IMR-90 (cell line): ENCODE measurements around the gene CENPS. TPM values are rescaled to one million over a fixed set of nuclear protein-coding genes. Genes with fewer than 3 reads are reported as not detected.

Source experiments
- ATAC-seq: fragments of 200-7000 bp; cut with Tn5 transposase; 2 replicates; pipeline ENCODE4 v1.9.1; 2020; ENCODE audit warnings: low read depth, mild to moderate bottlenecking, moderate library complexity
- BruUV-seq: library from RNA; stranded (reverse); fragments of 400-500 nt; replicated peaks from 2 replicates; lab custom pipeline; 2021; lab: Mats Ljungman, UMichigan
- CTCF ChIA-PET: fragments of 300-600 bp; formaldehyde crosslinking; extraction: SDS; loops from one replicate; lab custom pipeline; 2021; ENCODE audit warnings: antibody characterized with exemption; lab: Yijun Ruan, JAX
- POLR2A ChIA-PET: fragments of 300-600 bp; sonication (Branson Sonifier 250); formaldehyde crosslinking; loops from one replicate; lab custom pipeline; 2022; ENCODE audit warnings: antibody characterized with exemption; ENCODE audit not compliant: unreplicated experiment; lab: Charles Lee
- DNase-seq: peaks from one replicate; pipeline ENCODE4 v3.0.0; 2013
- H2AFZ ChIP-seq: replicated peaks from 2 replicates; pipeline ENCODE3; 2013; ENCODE audit warnings: low read length, mild to moderate bottlenecking; ENCODE audit not compliant: poor library complexity
- H2AK5ac ChIP-seq: 2 replicates; pipeline ENCODE4 v1.6.1; 2013; ENCODE audit warnings: low read depth, low read length, inconsistent platforms
- H2AK9ac ChIP-seq: replicated peaks from 2 replicates; pipeline ENCODE3; 2013; ENCODE audit warnings: mild to moderate bottlenecking, low read depth, low read length, moderate library complexity; ENCODE audit not compliant: poor library complexity
- H2BK120ac ChIP-seq: 2 replicates; pipeline ENCODE4 v1.6.1; 2013; ENCODE audit warnings: low read depth, low read length, inconsistent platforms
- H2BK15ac ChIP-seq: 3 replicates; pipeline ENCODE4 v1.6.1; 2013; ENCODE audit warnings: low read depth, low read length, inconsistent platforms
- H2BK20ac ChIP-seq: 2 replicates; pipeline ENCODE4 v1.6.1; 2013; ENCODE audit warnings: low read depth, mild to moderate bottlenecking, inconsistent platforms, low read length, moderate library complexity
- H2BK5ac ChIP-seq: 2 replicates; pipeline ENCODE4 v1.6.1; 2013; ENCODE audit warnings: mild to moderate bottlenecking, low read depth, low read length, inconsistent platforms; ENCODE audit not compliant: poor library complexity, severe bottlenecking
- H3K14ac ChIP-seq: replicated peaks from 2 replicates; pipeline ENCODE4 v1.6.1; 2013; ENCODE audit warnings: low read depth, low read length, inconsistent platforms
- H3K18ac ChIP-seq: 2 replicates; pipeline ENCODE4 v1.6.1; 2013; ENCODE audit warnings: low read depth, low read length, control low read depth
- H3K23ac ChIP-seq: 2 replicates; pipeline ENCODE4 v1.6.1; 2013; ENCODE audit warnings: low read depth, low read length, inconsistent platforms
- H3K27ac ChIP-seq: 2 replicates; pipeline ENCODE4 v1.5.1; 2013; ENCODE audit warnings: mild to moderate bottlenecking, control low read depth, low read length; ENCODE audit not compliant: insufficient read depth
- H3K27me3 ChIP-seq: 2 replicates; pipeline ENCODE4 v1.6.1; 2013; ENCODE audit warnings: low read length; ENCODE audit not compliant: control insufficient read depth, insufficient read depth
- H3K36me3 ChIP-seq: 2 replicates; pipeline ENCODE4 v1.6.1; 2013; ENCODE audit warnings: low read length, mixed read lengths; ENCODE audit not compliant: control insufficient read depth, insufficient read depth
- H3K4ac ChIP-seq: 2 replicates; pipeline ENCODE4 v1.6.1; 2013; ENCODE audit warnings: low read depth, low read length, inconsistent platforms
- H3K4me1 ChIP-seq: 2 replicates; pipeline ENCODE4 v1.6.1; 2013; ENCODE audit warnings: low read length, mixed read lengths; ENCODE audit not compliant: control insufficient read depth, insufficient read depth
- H3K4me2 ChIP-seq: 2 replicates; pipeline ENCODE4 v1.6.1; 2013; ENCODE audit warnings: low read depth, mild to moderate bottlenecking, control low read depth, low read length, moderate library complexity
- H3K4me3 ChIP-seq: 2 replicates; pipeline ENCODE4 v1.5.1; 2013; ENCODE audit warnings: low read depth, mild to moderate bottlenecking, control low read depth, low read length, moderate library complexity; ENCODE audit not compliant: insufficient read depth
- H3K56ac ChIP-seq: 2 replicates; pipeline ENCODE4 v1.6.1; 2013; ENCODE audit warnings: low read length, inconsistent platforms; ENCODE audit not compliant: insufficient read depth; ENCODE audit errors: extremely low read depth
- H3K79me1 ChIP-seq, 2 experiments: 2 replicates each; pipeline ENCODE4 v1.6.1; 2013; ENCODE audit warnings: low read length in 2 of 2, inconsistent platforms in 1 of 2, low read depth in 1 of 2
- H3K9ac ChIP-seq: 2 replicates; pipeline ENCODE4 v1.6.1; 2013; ENCODE audit warnings: low read depth, low read length, control low read depth
- H3K9me1 ChIP-seq: 2 replicates; pipeline ENCODE4 v1.6.1; 2013; ENCODE audit warnings: low read length, inconsistent platforms; ENCODE audit not compliant: insufficient read depth
- H3K9me3 ChIP-seq: 2 replicates; pipeline ENCODE4 v1.6.1; 2013; ENCODE audit warnings: low read length; ENCODE audit not compliant: control insufficient read depth, insufficient read depth
- H4K20me1 ChIP-seq: 2 replicates; pipeline ENCODE4 v1.6.1; 2013; ENCODE audit warnings: low read length, inconsistent platforms; ENCODE audit not compliant: insufficient read depth
- H4K5ac ChIP-seq: 2 replicates; pipeline ENCODE4 v1.6.1; 2013; ENCODE audit warnings: mild to moderate bottlenecking, low read depth, low read length, control low read depth
- H4K8ac ChIP-seq, 2 experiments: 2 replicates each; pipeline ENCODE4 v1.6.1; 2013; ENCODE audit warnings: low read depth in 2 of 2, low read length in 2 of 2, control low read depth in 1 of 2, inconsistent platforms in 1 of 2
- H4K91ac ChIP-seq: 2 replicates; pipeline ENCODE4 v1.6.1; 2013; ENCODE audit warnings: low read depth, low read length, inconsistent platforms; ENCODE audit not compliant: insufficient read depth
- MAFK ChIP-seq: IDR thresholded peaks from 2 replicates; pipeline ENCODE4 v1.6.1; 2012; ENCODE audit warnings: low read depth, low read length, improper control_type of control experiment
- MXI1 ChIP-seq: IDR thresholded peaks from 2 replicates; pipeline ENCODE4 v1.6.1; 2012; ENCODE audit warnings: low read depth, mild to moderate bottlenecking, low read length, moderate library complexity, borderline replicate concordance
- RCOR1 ChIP-seq: IDR thresholded peaks from 2 replicates; pipeline ENCODE4 v1.6.1; 2012; ENCODE audit warnings: mild to moderate bottlenecking, low read length, improper control_type of control experiment; ENCODE audit not compliant: insufficient replicate concordance
- WGBS, 2 experiments: methylation state at CpG; one replicate each; pipeline versions ENCODE4 v1.1.5 to v1.1.7; 2013; ENCODE audit warnings: missing lambda C conversion rate in 2 of 2; ENCODE audit not compliant: insufficient read length in 1 of 2; ENCODE audit errors: extremely low coverage in 2 of 2; 5-methylcytosine and 5-hydroxymethylcytosine counted together
- dilution Hi-C: fragments of 300-500 bp; cut with HindIII; formaldehyde crosslinking; loops from one replicate; pipeline ENCODE4 v1.14.3; 2018; ENCODE audit warnings: low sequenced_read_pairs; ENCODE audit not compliant: unreplicated experiment
- in situ Hi-C: fragments of 300-500 bp; cut with MboI; formaldehyde crosslinking; loops from 3 replicates; pipeline ENCODE4 v1.14.3; 2019; ENCODE audit warnings: low sequenced_read_pairs, inconsistent platforms, mixed read lengths
- intact Hi-C: fragments of 100-400 bp; cut with micrococcal nuclease; formaldehyde crosslinking; loops from 2 replicates; pipeline ENCODE4 v1.10.0; 2022
- polyA plus RNA-seq, 3 experiments: library from polyadenylated mRNA; depleted of rRNA; stranded (reverse); fragments of >200 nt; gene quantifications; 2 replicates each; pipeline ENCODE4 v1.2.3, GENCODE V29; 2012; ENCODE audit warnings: low replicate concordance in 1 of 3
- total RNA-seq: library from RNA; depleted of rRNA; stranded (reverse); fragments of >200 nt; gene quantifications from 2 replicates; pipeline ENCODE4 v1.2.3, GENCODE V29; 2012

CENPS gene
- total and polyA plus RNA-seq, 2 of the 4 experiments (the other 2 are of a cell fraction), result 9.9 to 12.3 TPM

DNA sequence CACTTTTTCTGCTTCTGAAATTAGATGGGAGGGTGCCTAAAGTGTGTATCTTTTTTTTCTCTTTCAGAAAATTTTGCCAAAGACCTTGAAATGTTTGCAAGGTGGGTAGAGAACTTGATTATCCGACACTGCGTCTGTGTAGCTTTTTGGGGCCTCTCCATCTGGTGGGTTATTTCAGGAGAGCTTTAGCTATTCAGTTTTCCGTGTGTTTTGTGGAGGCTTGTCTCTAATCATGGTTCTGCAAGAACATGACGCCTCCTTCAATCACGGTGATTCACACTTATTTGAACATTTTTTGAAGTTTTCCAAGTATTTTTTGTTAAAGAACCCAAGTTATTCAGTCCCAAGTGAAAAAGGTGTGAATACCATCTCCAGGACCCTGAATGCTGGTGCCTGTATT lies 4.4 kb downstream of the CENPS start:
- Histone ChIP-seq H2BK15ac (no peak overlapping the region), H3K9ac (no peak overlapping the region), H3K14ac (no peak overlapping the region), H3K18ac (no peak overlapping the region), H3K4me3 (no peak overlapping the region), H3K36me3 (peaks cover 2% of the 10 kb centered on the region; the same call in 1 of the 2 replicates), H2AK9ac (no peak overlapping the region), H3K56ac (no peak overlapping the region), H4K20me1 (no peaks in the 10 kb centered on the region), H3K27me3 (no peaks in the 10 kb centered on the region), H4K8ac (no peak overlapping the region), H3K9me3 (no peaks in the 10 kb centered on the region), H4K5ac (no peak overlapping the region), H2BK20ac (no peak overlapping the region), H3K9me1 (peaks cover 4% of the 10 kb centered on the region), H3K23ac (no peak overlapping the region), H3K27ac (no peak overlapping the region), H2AK5ac (no peak overlapping the region), H2BK120ac (no peak overlapping the region), H2AFZ (no peak overlapping the region), H3K4me1 (peaks cover 4% of the 10 kb centered on the region), H4K91ac (no peak overlapping the region), H3K4ac (no peak overlapping the region), H2BK5ac (no peak overlapping the region), H3K79me1 (peaks cover 7 to 30% of the 10 kb centered on the region in 2 experiments; a peak in 3 of 4 replicates), H3K4me2 (no peak overlapping the region)
- no TSS peak for BruUV-seq
- ChIA-PET POLR2A (no interaction called here), CTCF (no interaction called here)
- ATAC-seq, result no peak
- TF ChIP-seq MXI1 (no peak), RCOR1 (no peak), MAFK (no peak)
- intact Hi-C loops, result no loop called here
- in situ Hi-C loops, result no loop called here
- DNase-seq, result no peak
- dilution Hi-C loops, result no loop called here
- no CpG with 5 or more reads among the region's 5 CpGs for WGBS, 2 experiments
